AML-193 (cell line): ENCODE data around the gene ARFGAP2.

Experiments used
- DNase-seq, 2 experiments: peaks; one replicate each; lab custom pipeline; 2025; lab: John Stamatoyannopoulos, UW

The ARFGAP2 gene

DNA sequence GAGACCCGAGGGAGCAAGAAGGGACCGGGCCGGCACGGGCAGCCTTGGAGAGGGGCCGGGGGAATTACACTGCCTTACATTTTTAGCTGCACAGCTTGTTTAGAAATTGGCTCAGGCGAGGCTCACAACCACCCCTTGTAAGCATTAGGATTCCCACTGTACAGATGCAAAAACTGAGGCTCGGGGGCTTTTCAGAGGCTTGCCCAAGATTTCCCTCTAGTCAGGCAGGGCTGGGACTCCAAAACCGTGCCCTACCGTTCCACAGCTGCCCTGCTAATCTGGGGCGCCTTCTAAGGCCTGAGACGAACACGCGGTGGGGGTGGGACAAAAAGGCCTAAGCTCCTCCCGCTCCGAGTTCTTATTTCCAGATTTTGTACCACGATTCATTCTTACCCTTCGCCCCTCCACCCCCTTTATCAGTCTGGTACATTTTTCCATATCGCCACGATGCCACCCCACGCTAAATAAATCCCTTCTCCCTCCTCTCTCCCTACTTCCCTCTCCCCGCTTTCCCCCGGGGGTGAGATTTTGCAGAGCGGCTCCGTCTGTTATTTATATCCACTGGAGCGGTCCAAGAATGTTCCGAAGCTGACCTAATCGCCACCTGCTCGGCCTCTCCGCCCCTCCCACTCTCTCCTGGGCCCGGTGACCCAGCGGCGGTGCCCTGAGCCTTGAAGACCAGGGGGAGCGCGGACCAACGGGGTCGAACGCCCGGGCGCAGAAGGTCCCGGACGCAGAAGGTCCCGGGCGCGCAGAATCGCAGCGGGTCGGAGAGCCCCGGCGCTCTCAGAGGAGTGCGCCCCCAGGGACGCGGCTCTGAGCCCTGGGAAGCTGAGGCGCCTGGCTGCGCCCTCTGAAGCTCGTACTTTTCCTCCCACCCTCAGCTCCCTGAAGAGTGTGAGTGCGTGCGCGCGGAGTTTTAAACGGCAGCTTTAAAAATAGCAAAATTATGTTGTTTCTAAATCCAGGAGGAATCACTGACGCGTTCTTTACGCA lies 10.3 kb upstream of the ARFGAP2 start:
- DNase-seq = no peak

- DNase-seq = peak; percentile 5 to 13
Observed at GRCh38 chr11:47186076-47186699, 9.5 kb upstream of the ARFGAP2 start, which contains the start of gene PACSIN3. Gene PACSIN3, minus strand, starts transcription at chr11:47186434. Its CDS starts 3,707 bp downstream, at chr11:47182727.

DNA sequence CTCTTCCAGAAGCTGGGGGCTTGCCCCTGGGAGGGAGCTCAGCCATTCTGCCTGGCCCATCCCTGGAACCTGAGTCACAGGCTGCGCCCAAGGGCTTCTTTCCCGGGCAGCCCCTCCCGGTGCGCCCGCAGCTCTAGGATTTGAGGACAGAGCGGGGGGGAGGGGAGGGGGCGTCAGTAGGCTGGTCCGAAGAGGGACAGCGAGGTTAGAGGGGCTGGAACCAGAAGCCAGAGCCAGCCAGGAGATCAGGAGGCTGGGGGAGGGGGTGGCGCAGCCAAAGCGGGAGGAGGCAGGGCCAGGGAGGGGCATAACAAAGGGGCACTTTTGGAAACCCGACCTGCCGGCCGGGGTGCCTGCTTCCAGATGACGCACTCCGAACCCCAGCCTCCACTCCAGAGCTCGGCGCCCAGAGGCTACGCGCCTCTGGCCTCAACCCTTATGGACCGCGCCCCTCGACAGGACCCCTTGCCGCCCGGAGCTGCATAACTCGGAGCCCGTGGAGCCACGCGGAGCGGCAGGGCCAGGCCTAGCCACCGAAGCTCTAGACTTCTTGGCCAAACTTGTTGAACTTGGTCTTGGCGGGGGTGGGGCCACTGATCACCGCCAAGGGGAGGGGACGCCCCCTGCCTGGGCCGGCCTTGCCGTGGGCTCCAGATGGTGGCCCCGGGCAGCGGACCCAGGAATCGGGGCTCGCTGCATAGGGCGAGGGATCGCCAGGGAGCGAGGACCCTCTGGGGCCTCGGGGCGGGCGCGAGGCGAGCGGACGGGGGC lies 8.8 kb upstream of the ARFGAP2 start:
- DNase-seq = no peak

DNA sequence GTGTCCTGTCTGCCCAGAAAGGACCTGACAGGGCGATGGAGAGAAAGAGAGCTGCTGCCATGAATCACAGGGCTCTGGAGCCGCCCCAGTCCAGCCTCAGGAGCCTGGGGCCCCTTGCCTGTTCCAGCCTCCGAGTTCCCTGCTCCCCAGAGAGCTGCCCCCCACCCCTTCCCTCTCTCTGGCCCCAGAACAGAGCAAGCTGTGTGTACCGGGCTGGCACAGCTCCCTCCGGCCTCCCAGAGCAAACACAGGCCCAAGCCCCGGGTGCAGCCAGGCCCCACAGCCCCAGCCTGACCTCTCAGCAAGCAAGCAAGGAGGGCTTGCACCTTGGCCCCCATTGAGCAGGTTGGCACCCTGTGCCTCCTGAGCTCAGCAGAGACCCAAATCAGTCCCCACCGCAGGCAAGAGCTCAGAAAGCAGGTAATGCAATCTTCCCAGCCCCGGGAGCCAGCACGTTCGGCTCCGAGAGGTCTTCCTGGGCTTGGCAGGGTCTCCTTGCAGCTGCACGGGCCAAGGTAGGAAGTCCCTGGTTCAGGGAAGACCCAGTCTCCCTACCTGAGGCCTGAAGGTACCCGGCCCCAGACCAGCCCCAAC lies 8.1 kb upstream of the ARFGAP2 start:
- no peak for DNase-seq

DNA sequence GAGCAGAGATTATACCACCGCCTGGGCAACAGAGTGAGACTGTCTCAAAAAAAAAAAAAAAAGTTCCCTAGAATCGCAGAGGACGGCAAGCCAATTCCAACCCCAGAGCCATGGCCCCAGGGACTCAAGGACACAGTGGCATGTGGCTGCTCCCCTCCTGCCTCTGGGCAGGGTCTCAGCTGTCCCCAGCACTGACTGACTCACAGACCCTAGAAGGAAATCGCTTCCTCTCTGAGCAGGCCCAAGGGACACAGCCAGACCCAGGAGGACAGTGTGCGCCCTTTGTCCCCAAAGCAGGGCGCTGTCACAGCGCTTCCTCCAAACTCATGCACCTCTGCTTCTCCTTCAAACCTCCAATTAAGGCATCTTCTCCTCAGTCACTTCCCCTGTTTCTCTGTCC lies 7.3 kb upstream of the ARFGAP2 start:
- DNase-seq = no peak

DNA sequence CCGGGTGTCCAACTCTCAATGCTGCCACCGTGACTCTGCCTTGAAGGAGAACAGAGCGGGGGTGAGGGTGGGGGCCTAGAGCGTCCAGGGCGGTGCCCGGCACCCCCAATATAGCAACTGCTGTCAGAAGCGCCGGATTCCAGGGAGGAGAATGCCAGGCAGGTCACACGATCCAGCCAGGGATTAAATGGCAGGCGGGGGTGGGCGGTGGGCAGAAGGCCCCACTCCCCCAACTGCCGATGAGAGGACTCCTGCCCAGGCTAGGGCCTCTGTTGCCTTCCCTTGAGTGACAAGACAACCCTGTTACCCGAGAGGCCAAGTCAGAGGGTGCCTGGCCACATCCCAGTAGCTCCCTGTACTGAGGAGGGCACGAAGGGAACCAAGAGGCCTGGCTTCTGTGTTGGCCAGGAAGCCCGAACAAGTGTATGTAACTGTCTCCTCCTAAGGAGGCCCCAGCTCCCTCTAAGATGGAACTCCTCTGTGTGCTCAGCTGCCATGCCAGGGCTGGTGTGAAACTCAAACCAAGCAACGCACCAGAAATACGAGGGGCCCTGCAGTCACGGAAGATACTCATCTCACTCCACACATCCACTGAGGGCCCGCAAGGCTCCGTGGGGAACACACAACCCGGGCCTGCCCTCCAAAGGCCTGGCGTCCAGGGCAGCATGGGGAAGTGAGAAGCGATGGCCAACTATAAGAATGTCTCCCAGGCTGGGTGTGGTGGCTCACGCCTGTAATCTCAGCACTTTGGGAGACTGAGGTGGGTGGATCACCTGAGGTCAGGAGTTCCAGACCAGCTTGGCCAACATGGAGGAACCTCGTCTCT lies 6.6 kb upstream of the ARFGAP2 start:
- no peak for DNase-seq

DNA sequence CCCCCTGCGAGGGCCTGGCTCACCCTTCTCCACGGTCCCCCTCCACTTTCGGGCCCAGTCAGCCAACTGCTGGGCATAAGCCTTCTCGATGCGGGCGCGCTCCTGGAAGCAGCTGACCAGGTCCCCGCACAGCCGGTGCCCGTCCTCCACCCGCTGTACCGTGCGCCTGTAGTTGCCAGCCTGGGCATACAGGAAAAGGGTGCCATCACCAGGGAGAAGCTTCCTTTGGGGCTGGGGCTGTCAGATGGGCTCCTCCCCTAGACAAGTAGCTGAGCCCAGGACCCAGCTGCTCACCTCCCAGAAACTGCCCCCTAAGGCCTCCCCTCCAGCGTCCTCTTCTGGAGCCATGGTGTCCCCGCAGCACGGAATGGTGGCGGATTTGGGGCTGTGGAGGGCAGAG lies 5.7 kb upstream of the ARFGAP2 start:
- DNase-seq = no peak

DNA sequence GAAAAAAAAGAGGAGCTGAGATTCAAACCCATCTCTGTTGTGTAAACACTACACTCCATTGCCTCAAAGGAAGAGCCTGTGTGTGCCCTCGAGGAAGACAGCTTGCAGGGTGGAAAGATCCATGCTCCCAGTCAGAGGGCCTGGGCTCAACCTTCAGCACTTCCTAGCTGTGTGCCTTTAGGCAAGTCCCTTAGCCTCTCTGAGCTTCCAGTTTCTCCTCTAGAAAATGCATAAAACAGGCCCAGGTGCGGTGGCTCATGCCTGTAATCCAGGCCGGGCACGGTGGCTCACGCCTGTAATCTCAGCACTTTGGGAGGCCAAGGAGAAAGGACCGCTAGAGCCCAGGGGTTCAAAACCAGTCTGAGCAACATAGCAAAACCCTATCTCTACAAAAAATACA lies 4.6 kb upstream of the ARFGAP2 start:
- no peak for DNase-seq

DNA sequence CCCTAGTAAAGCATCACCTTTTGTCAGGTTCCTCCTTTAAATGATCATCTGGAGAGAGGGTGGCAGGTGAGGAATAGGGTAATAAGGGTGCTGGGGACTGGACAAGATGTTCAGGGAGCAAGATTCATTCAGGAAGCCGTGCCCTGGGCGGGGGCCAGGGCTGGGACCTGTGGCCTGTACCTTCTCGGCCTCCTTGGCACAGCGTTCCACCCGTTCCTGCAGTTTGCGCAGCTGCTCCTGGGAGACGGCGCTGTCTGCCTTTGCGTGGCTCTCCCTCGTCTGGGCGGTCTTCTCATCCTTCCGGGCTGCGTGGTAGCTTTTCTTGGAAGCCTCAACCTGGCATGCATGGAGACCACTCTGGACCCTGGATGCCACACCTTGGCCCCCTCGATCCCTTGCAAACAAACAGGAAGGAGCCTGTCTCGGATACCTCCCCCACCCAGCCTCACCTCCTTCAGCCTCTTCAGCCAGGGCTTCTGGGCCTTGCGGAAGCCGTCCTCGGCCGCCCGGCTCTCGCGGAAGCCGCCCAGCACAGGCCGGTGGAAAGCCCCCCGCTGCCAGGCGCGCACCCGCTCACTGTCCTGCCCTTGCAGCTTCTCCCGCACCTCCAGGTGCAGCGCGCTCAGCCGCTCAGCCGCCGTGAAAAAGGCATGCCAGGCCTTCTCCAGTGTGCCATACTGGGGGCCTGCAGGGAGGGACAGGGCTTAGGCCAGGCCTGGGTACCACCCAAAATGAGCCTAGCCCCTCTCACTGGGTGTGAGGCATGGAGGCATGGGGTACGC lies 3.5 kb upstream of the ARFGAP2 start:
- DNase-seq = no peak

DNA sequence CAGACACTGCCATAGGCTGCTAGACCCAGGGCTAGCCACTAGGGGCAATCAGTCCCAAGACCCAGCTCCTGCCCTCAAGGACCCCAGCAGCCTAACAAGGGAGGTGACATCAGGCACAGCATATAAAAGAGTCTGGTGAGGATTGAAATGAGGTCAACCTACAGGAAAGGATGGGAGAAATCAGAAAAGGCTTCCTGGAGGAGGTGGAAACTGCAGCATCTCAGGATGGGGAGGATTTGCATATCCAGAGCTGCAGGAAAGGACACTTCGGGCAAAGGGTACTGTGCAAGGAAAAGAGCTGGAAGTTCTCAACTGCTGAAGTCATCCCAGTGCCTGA lies 2.9 kb upstream of the ARFGAP2 start:
- DNase-seq = peak; percentile 33 to 41

GRCh38 chr11:47178737-47179654 lies 2.3 kb upstream of the ARFGAP2 start:
- no peak for DNase-seq

DNA sequence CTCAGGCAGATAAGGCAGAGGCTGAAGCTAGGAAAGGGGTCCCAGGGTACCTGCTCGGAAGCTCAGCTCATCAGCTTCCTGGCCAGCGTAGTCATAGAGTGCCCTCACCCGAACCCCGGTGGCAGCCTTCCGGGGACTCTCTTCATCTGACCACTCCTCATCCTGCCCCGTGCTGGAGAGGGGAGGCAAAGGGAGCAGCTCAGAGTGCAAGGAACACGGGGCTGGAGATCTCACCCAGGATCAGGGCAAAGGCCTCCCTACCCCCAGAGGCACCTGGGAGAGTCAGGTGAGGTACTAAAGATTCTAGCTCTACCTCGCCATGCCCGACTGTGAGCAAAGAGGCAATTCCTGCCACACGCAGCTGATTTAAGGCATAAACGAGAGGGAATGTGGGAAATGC lies 1.6 kb upstream of the ARFGAP2 start:
- DNase-seq = no peak

- no peak for DNase-seq
Observed at GRCh38 chr11:47177846-47178245, 1.2 kb upstream of the ARFGAP2 start.

DNA sequence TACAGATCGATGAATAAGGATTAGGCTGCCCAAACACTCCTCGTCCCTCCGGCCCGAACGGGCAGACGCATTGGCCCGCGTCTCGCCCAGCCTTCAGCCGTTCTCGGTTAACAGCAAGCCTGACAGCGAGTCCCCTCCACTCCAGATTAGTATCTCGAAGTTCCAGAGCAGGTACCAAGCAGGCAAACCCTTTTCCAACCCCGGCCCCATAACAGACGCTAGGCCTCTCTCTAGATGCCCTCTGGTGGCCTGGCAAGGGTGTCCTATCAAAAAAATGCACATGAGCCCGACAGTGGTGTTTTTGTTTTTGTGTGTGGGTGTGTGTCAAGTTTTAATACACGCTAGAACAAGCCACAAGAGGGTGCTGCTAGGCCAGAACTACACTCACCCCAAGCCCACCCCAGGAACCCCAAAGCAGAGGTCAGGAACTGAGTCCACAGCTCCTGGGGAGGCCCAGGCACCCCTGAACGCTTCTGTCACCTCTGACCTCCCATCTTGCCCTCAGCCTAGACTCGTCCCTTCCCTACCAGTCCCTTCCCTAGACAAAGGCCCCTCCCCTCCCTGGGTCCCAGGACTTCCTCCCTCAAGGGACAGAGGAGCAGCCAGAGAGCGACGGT lies 658 bp upstream of the ARFGAP2 start:
- DNase-seq = peak; percentile 71

GRCh38 chr11:47175746-47176327 lies 842 bp downstream of the ARFGAP2 start:
- DNase-seq = peak; percentile 59 to 68

- no peak for DNase-seq
Observed at GRCh38 chr11:47172740-47173336, 3.8 kb downstream of the ARFGAP2 start.

DNA sequence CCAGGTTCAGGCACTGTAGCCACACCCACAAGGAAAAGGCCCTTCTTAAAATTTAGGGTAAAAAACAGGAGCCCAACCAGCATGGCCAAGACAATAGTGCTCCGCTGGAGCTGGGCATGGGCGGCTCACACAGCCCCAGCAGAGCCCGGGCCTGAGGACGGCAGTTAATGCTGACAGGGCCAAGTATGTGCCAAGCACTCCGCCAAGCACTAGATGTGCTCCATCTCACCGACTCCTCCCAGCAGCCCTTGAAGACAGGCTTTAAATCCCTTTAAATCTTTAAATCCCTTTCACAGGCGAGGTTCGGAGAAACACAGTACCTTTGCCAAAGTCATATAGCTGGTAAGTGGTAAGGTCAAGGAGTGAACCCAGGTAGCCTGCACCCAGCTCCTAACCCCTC lies 4.8 kb downstream of the ARFGAP2 start:
- no peak for DNase-seq
